Panc1 (cell line): ENCODE data around the gene ZNF431. TPM values are rescaled to one million over a fixed set of nuclear protein-coding genes. Genes with fewer than 3 reads are reported as not detected.

ENCODE experiments used
- ATAC-seq: fragments of 200-7000 bp; cut with Tn5 transposase; 2 replicates; pipeline ENCODE4 v1.9.1; 2020; ENCODE audit warnings: mild to moderate bottlenecking, moderate library complexity
- BruUV-seq: library from RNA; stranded (reverse); fragments of 400-500 nt; replicated peaks from 2 replicates; lab custom pipeline; 2021; lab: Mats Ljungman, UMichigan
- CTCF ChIA-PET: fragments of 300-600 bp; sonication (Branson Sonifier 250); formaldehyde crosslinking; loops from one replicate; lab custom pipeline; 2022; ENCODE audit warnings: antibody characterized with exemption; lab: Charles Lee
- POLR2A ChIA-PET: fragments of 300-600 bp; sonication (Branson Sonifier 250); formaldehyde crosslinking; loops from one replicate; lab custom pipeline; 2022; ENCODE audit warnings: antibody characterized with exemption; lab: Charles Lee
- DNase-seq: peaks from one replicate; pipeline ENCODE4 v3.0.0-alpha.2; 2010; ENCODE audit warnings: low read depth, low spot score
- H3K27ac ChIP-seq: 2 replicates; pipeline ENCODE4 v1.5.1; 2011; ENCODE audit warnings: mild to moderate bottlenecking, low read length, inconsistent platforms
- H3K27me3 ChIP-seq: fragments of 200-500 bp; sonication (Bioruptor generic); 2 replicates; pipeline ENCODE4 v1.6.0; 2014; ENCODE audit warnings: low read length, inconsistent platforms; ENCODE audit not compliant: control insufficient read depth, insufficient read depth
- H3K36me3 ChIP-seq: fragments of 200-500 bp; sonication (Bioruptor generic); 2 replicates; pipeline ENCODE4 v1.5.1; 2014; ENCODE audit warnings: inconsistent platforms, mild to moderate bottlenecking, low read length, moderate library complexity; ENCODE audit not compliant: control insufficient read depth, insufficient read depth
- H3K4me1 ChIP-seq: 2 replicates; pipeline ENCODE4 v1.5.1; 2011; ENCODE audit warnings: inconsistent platforms, mild to moderate bottlenecking, low read length, moderate library complexity; ENCODE audit not compliant: control insufficient read depth, insufficient read depth
- H3K4me3 ChIP-seq, 2 experiments: 2 replicates each; pipeline ENCODE4 v1.5.1; 2011 to 2012; ENCODE audit warnings: low read depth in 2 of 2, low read length in 2 of 2, mild to moderate bottlenecking in 2 of 2, inconsistent platforms in 1 of 2, moderate library complexity in 1 of 2
- H3K9me3 ChIP-seq: fragments of 200-500 bp; sonication (Bioruptor generic); 2 replicates; pipeline ENCODE4 v1.5.1; 2014; ENCODE audit warnings: low read depth, mild to moderate bottlenecking, inconsistent platforms, low read length, moderate library complexity; ENCODE audit not compliant: control insufficient read depth, insufficient read depth
- POLR2AphosphoS5 ChIP-seq: IDR thresholded peaks from 2 replicates; pipeline ENCODE4 v1.6.1; 2012; ENCODE audit warnings: mild to moderate bottlenecking, low read depth, low read length, moderate library complexity
- SIN3A ChIP-seq: IDR thresholded peaks from 2 replicates; pipeline ENCODE4 v1.6.1; 2012; ENCODE audit warnings: low read depth, mild to moderate bottlenecking, low read length, moderate library complexity, borderline replicate concordance; ENCODE audit not compliant: insufficient read depth
- TCF7L2 ChIP-seq: IDR thresholded peaks from 2 replicates; pipeline ENCODE4 v1.6.1; 2011; ENCODE audit warnings: mild to moderate bottlenecking, low read depth, low read length, inconsistent platforms
- in situ Hi-C: cut with HindIII; loops from 2 replicates; pipeline ENCODE4 v1.10.0; 2016; ENCODE audit warnings: low sequenced_read_pairs, low pct_unique_long_range_greater_than_20kb
- intact Hi-C: fragments of 100-400 bp; cut with micrococcal nuclease; formaldehyde crosslinking; loops from one replicate; pipeline ENCODE4 v1.10.0; 2022; ENCODE audit not compliant: unreplicated experiment
- total RNA-seq: library from RNA; stranded (reverse); gene quantifications from one replicate; pipeline ENCODE4 v1.2.1, GENCODE V29; 2021; ENCODE audit not compliant: unreplicated experiment
- TF ChIP-seq, protein P1 (sequence below), 2 experiments: IDR thresholded peaks; 2 replicates each; pipeline ENCODE4 v1.6.1; 2011 to 2012; ENCODE audit warnings: low read depth in 2 of 2, control low read depth in 1 of 2, low read length in 1 of 2, mild to moderate bottlenecking in 1 of 2, moderate library complexity in 1 of 2; ENCODE audit not compliant: insufficient read depth in 1 of 2
- TF ChIP-seq, protein P2 (sequence below): fragments of 450-650 bp; IDR thresholded peaks from 2 replicates; pipeline ENCODE4 v1.5.1; 2017; ENCODE audit warnings: mild to moderate bottlenecking

ZNF431 gene
- total RNA-seq, 1 experiment from 2014 or later, result 10.8 TPM

DNA sequence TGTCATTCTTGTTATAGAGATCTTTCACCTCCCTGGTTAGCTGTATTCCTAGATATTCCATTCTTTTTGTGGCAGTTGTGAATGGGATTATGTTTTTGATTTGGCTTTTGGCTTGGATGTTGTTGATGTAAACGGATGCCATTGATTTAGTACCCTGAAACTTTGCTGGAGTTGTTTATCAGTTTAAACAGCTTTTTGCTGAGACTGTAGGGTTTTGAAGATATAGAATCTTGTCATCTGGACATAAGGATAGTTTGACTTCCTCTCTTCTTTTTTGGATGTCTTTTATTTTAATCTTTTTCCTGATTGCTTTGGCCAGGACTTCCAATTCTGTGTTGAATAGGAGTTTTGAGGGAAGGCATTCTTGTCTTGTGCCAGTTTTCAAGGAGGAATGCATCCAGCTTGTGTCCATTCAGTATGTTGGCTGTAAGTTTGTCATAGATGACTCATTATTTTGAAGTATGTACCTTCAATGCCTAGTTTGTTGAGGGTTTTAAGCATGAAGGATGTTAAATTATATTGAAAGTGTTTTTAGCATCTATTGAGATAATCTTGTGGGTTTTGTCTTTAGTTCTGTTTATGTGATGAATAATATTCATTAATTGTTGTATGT is 16.8 kb downstream of the ZNF431 start:
- in situ Hi-C loops (no loop called here), intact Hi-C loops (no loop called here)
- Histone ChIP-seq H3K27me3 (no peaks in the 10 kb centered on the region), H3K36me3 (no peaks in the 10 kb centered on the region), H3K9me3 (no peaks in the 10 kb centered on the region), H3K4me3 (no peak overlapping the region), H3K27ac (no peak overlapping the region), H3K4me1 (no peaks in the 10 kb centered on the region)
- ChIA-PET POLR2A (no interaction called here), CTCF (no interaction called here)
- DNase-seq (no peak), ATAC-seq (no peak)
- TF ChIP-seq TCF7L2 (no peak), POLR2AphosphoS5 (no peak), SIN3A (no peak)
- TF ChIP-seq, protein P1, sequence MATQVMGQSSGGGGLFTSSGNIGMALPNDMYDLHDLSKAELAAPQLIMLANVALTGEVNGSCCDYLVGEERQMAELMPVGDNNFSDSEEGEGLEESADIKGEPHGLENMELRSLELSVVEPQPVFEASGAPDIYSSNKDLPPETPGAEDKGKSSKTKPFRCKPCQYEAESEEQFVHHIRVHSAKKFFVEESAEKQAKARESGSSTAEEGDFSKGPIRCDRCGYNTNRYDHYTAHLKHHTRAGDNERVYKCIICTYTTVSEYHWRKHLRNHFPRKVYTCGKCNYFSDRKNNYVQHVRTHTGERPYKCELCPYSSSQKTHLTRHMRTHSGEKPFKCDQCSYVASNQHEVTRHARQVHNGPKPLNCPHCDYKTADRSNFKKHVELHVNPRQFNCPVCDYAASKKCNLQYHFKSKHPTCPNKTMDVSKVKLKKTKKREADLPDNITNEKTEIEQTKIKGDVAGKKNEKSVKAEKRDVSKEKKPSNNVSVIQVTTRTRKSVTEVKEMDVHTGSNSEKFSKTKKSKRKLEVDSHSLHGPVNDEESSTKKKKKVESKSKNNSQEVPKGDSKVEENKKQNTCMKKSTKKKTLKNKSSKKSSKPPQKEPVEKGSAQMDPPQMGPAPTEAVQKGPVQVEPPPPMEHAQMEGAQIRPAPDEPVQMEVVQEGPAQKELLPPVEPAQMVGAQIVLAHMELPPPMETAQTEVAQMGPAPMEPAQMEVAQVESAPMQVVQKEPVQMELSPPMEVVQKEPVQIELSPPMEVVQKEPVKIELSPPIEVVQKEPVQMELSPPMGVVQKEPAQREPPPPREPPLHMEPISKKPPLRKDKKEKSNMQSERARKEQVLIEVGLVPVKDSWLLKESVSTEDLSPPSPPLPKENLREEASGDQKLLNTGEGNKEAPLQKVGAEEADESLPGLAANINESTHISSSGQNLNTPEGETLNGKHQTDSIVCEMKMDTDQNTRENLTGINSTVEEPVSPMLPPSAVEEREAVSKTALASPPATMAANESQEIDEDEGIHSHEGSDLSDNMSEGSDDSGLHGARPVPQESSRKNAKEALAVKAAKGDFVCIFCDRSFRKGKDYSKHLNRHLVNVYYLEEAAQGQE (IDR thresholded peaks at IDR 0.05; ENCODE audit: insufficient read depth in 1 of 2, low read depth in 2 of 2, low read length in 1 of 2), result no peak
- TF ChIP-seq, protein P2, sequence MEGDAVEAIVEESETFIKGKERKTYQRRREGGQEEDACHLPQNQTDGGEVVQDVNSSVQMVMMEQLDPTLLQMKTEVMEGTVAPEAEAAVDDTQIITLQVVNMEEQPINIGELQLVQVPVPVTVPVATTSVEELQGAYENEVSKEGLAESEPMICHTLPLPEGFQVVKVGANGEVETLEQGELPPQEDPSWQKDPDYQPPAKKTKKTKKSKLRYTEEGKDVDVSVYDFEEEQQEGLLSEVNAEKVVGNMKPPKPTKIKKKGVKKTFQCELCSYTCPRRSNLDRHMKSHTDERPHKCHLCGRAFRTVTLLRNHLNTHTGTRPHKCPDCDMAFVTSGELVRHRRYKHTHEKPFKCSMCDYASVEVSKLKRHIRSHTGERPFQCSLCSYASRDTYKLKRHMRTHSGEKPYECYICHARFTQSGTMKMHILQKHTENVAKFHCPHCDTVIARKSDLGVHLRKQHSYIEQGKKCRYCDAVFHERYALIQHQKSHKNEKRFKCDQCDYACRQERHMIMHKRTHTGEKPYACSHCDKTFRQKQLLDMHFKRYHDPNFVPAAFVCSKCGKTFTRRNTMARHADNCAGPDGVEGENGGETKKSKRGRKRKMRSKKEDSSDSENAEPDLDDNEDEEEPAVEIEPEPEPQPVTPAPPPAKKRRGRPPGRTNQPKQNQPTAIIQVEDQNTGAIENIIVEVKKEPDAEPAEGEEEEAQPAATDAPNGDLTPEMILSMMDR, result no peak
- BruUV-seq, result no TSS peak

DNA sequence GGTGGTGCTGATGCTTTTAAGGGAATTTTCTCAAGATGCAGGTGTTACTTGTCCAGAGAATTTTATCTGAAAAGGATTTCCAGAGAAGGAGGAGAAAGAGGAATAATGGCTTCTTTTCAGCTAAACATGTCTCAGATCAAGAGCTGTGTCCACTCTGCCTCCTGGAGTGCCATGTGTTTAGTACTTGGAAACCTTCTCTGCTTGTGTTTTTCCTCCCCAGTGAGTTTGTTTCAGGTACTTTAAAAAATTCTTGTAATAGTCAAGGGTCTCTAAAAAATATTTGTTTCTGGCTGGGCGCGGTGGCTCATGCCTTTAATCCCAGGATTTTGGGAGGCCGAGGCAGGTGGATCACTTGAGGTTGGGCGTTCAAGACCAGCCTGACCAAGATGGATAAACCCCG is 22.7 kb downstream of the ZNF431 start:
- Histone ChIP-seq H3K4me1 (no peaks in the 10 kb centered on the region), H3K27ac (no peak overlapping the region), H3K27me3 (no peaks in the 10 kb centered on the region), H3K36me3 (peaks cover 2% of the 10 kb centered on the region; the same call in 1 of the 2 replicates), H3K4me3 (no peak overlapping the region), H3K9me3 (no peaks in the 10 kb centered on the region)
- BruUV-seq, result no TSS peak
- DNase-seq, result no peak
- in situ Hi-C loops, result no loop called here
- TF ChIP-seq TCF7L2 (no peak), POLR2AphosphoS5 (no peak), SIN3A (no peak)
- TF ChIP-seq, protein P1 (IDR thresholded peaks at IDR 0.05; ENCODE audit: insufficient read depth in 1 of 2, low read depth in 2 of 2, low read length in 1 of 2), result no peak
- TF ChIP-seq, protein P2, result no peak
- intact Hi-C loops, result no loop called here
- POLR2A ChIA-PET, result no interaction called here
- CTCF ChIA-PET, result interaction anchor here (0.6 kb wide), 2 partner anchors 12 to 692 kb away, joined by 3 read pairs; no protein-coding TSS in a partner anchor
- no peak for ATAC-seq
